ENCODE data around the gene RIMBP2.

Gene RIMBP2

DNA sequence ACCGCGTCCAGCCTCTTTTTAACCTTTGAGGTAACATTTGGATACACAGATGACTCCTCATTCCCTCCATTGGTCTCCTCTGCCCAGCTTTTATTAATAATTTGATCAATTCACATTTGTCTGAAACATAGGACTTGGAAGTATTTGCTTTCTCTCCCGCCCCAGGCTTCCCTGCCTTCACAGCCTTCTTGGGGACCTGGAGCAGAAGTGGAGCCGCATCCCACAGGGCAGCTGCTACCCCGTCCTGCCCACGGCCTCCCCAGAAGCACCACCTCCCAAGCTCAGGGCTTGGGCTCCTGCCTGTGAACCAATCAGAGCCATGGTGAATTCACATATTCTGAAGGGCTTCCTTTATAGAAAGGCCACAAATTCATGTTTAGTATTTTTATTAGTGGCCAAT lies 280.8 kb downstream of the RIMBP2 start:
- no peak for DNase-seq

DNA sequence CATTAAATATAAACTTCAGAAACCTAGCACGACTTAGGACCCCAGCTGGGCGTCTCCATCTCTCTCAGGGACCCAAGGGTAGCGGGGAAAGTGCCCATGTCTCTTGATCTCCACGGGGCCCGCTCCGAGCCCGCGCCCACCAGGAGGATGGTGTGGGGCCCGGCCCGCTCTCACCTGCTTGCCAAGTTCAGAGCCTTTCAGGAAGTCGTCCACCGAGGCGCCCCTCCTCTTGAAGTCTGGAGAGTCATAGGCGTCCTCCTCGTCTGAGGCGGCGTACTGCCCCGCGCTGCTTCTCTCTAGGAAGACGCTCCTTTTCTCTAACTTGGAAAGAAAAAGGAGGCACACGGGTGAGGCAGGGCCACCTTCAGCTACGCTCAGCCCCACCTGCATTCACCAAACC lies 281.5 kb downstream of the RIMBP2 start:
- DNase-seq = no peak

DNA sequence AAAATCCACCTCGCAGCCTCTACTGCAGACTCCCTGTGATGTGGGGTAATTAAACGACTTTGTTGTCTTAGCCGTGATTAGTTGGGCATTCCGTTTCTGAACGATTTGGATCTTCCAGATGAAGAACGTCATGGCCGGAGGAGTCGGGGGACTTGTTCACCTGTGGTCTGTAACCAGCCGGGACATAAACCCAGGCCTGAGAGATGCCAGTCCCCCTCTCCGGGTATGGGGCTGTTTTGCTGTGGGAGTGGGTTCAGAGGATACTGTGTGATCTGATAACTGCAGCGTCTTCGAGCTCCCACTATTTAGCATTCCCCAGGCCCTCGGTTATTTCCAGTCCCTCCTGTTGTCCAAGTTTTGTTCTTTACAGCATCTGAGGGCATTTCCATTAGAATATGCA lies 282.3 kb downstream of the RIMBP2 start:
- DNase-seq = no peak

DNA sequence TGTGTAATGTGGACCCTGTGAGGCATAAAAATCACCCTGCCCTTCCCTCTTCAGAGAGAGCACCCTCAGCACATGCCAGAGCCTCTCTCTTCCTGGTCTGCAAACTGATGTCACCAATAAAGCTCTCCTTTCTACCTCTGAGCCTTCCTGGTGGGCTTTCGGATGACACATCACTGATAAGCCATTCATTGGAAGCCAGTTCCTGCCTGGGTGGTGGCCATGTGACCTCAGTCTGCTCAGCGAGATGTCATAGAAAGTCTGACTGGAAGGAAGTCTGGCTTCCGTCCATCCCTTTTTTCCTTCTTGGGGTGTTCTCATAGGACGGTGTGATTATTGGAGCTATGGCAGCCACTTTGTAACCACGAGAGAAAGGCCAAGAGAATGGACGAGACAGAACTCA lies 282.7 kb downstream of the RIMBP2 start:
- DNase-seq = no peak

DNA sequence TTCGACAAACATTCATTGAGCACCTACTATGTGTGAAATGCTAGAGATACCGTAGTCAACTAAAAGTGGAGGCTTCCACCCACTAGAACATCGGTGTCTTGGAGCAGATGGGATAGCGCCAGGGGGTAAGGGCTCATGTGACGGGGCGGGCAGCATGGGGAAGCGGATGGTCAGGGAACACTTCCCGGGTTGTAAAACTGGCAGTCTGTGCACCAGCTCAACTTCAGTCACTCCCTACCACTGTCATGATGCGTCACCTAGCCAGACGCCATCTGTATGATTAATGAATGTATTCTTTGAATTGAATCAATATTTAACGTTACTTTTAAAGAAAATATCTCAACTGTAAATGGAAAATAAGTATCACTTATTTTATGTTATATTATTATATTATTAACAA lies 284.9 kb downstream of the RIMBP2 start:
- DNase-seq = no peak

DNA sequence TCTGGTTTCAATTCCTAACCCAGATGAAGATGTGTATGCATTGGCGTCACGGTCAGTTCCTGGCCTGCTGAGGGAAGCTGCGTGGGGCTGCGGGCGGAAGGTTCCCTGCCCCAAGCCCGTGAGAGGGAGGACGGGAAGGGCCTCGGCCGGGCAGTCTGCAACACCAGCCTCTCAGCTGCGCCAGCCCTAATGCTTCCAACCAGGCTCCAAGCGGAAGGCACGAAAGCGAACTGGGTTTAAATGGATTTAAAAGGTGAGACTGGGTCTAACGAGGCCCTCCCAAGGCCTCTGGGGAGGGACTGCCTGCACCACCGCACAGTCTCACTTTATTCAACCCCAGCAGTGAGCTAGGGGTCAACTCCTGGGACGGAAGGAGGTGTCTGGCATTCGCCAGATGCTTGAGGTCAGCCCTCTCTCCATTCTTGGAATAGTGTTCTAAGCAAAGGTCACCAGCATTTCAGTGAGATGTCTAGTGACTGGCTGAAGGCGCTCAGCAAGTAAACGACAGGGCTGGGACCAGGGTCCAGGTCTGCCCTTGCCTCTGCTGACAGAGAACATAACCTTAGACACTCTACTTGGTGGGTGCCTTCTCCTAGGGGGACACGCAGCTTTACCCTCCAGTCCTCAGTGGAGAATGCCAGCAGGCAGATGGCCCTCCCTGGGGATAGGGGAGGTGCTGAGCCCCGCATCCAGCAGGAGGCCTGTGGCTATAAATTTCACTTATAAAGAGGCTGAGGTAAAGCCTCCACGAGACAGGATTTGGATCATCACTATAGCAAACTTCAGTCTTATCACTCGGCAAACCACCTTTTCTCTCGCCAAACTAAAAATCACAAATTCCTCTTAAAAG lies 286.2 kb downstream of the RIMBP2 start:
- no peak for DNase-seq

DNA sequence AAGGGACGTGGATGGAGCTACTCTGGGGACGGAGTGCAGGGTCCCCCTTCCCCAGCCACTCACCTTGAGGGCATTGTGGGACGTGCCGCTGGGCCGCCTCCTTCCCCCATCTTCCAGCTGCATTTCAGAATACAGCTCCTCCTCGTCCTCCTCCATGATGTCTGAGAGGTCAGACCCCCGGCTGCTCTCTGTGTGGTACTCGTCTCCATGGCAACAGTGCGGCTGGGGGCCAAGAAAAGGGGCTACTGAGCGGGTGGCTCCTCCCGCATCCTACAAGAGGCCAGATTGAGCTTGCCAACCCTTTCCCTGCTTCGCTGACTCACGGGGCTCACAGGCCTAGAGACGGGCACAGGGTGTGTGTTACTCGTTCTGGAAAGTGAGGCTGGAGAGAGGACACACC lies 288.0 kb downstream of the RIMBP2 start:
- DNase-seq = no peak

DNA sequence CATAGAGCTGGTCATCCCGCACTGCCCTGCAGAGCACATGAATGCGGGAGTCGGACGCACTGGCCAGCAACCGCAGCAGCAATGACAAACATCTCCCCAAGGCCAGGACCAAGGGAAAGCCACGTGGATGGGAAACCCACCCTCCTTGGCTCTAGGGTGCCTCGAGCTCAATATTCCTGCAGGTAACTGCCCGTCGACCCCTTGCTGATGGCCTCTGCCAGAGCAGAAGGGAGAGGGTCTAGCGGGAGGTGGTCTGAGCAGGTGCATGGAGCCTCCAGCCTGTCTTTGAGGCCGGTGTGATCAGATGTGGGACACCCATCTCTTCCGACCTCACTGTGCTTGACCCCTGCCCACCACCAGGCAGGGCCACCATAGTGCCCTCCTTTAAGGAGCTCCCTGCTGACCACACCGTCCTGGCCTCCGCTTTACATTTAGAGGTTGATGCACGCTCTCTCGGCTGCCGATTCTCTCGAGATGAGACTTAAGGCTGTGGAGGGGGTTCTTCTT lies 288.7 kb downstream of the RIMBP2 start:
- no peak for DNase-seq

DNA sequence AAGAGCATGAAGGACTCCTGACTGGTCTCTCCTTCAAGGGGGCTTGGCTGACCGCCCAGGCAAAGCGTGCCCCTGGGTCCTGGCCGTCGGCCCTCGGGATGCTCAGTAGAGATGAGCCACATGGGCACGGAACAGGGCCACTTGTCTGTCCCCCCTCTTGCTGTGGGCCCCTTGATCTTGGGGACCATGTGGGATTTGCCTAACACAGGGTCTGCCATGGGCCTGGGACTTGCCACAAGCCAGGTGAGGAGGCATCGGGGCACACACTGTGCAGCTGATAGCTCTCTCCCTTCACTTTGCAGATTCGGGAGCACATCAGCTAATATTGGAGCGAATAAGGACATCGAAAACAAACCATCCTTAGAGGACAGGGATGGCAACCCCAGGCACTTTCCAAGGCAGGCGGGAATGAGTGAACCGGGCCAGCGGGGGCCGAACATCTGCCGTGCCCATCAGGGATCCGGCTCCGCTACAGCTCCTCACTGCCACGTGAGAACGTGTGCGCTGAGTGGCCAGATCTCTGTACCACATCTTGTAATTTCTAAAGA lies 290.3 kb downstream of the RIMBP2 start:
- no peak for DNase-seq

DNA sequence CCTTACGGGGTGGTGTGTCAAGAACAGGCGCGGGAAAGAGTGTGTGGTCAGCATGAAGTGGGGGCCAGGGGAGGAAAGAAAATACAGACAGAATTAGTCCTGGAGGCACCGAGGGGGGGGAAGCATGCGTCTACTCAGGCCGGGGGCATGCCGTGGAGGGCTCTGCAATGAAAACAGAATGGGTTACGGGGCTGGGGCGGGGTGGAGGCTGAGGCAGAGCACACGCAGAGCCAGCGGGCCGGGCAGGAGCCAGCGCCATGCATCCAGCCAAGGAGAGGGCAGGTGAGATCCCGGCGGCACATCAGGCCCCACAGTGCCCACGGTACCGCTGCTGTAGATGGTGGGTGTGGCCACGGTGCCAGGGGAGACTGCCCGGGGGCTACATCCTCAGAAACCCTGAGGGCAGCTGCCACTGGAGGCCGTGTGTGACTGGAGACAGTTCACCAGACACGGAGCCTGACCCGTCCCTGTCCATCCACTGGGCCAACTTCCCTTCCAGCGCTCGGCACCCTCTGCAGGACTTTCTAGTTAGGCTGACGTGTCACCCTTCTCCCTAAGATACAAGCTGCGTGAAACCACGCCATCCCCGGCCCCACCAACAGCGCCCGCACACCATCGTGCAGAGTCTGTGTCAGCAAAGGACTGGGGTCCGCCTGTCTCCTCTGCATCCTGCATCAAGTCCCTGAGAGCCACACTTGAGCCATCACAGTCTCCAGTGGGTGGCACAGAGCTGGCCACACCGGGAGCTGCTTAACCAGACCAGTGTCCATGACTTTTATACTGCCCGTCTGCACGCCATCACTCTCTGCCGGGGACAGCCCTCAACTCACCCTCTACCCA lies 291.0 kb downstream of the RIMBP2 start:
- no peak for DNase-seq

DNA sequence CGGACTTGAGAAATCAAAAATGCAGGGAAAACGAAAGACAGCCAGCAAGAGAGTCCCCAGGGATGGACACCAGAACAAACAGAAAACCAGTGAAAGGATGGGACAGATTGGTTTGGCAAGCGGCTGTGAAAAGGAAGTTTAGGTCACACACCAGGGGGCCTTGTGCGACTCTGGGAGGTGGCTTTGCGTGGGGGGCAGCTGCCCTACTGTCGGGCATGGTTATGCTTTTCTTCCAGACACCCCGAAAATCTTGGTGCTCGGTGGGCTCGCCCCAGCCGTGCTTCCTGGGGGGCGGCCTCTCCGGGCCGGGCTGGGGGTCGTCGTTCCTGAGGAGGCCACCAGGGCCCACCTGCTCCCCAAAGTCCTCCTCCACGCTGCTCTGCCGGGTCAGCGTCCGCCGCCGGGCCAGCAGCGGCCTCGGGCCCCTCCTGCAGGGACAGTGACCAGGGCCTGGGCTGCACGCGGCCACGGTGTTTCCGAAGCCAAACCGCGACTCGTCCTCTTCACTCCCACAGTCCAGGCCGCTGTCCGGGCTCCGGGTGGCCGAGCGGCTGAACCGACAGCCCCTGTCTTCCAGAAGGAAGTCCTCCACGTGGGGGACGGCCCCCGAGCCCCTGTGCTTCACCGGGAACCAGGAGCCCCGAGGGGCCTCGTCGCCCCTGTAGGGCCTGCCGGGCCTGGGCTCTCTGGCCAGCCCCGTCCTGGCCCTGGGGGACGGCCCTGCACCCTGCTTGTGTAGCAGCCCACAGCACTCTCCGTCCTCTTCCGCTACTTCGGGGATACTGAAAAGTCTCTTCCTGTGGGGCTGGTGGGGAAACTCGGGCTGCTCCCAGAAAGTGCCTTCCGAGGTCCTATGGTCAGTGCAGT lies 291.9 kb downstream of the RIMBP2 start:
- DNase-seq = no peak

DNA sequence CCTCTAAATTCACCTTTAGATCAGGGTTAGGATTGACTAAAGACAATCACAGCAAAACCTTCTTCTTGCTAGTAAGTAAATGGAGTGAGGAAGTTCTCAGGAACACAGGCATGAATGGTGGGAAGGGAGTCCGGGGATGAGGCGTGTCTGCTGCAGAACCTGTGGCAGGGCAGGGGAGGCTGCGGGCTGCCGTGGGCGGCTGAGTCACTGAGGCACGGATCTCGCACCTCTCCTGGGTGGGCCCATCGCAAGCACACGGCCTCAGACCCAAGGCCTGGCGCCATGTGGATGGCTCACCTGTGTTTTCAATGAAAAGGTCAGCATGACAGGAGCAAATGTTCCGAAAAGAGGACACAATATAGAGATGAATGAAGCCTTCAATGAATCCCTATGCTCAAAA lies 293.0 kb downstream of the RIMBP2 start:
- DNase-seq = no peak

DNA sequence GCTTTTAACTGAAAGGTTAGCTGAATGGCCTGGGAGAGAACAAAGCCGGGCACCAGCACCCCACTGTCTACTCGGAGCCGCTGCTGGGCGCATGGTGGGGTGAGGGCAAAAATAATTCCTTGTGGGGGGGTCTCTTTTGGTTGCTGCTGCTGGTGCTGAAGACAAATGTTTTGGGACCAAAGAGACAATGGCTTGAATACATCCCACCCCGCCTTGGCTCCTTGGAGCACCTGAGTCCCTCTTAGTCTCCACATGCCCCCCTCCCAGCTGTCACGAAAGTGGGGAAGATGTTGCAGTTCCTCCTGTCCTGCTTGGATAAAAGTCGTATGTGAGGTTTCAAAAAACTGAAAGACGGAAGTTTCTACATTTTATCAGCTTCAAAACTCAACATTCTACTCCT lies 293.4 kb downstream of the RIMBP2 start:
- DNase-seq = no peak

DNA sequence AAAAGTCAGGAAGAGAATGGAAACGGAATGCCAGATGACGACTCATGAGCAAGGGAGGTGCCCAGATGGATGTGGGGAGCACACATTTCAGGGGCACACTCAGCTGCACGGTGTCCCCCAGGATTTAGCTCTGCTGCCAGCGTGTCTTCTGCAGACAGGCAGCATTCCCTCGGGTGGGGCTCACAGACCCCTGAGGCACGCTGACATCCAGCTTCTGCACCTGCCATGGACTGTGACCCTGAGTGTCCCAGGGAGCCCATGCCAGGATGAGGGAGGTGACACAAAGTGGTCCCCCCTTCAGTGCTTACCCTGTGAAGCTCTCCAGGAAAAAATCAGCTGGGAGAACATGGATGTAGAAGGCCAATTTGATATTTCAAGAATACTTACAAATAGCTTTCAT lies 294.2 kb downstream of the RIMBP2 start:
- DNase-seq = no peak

DNA sequence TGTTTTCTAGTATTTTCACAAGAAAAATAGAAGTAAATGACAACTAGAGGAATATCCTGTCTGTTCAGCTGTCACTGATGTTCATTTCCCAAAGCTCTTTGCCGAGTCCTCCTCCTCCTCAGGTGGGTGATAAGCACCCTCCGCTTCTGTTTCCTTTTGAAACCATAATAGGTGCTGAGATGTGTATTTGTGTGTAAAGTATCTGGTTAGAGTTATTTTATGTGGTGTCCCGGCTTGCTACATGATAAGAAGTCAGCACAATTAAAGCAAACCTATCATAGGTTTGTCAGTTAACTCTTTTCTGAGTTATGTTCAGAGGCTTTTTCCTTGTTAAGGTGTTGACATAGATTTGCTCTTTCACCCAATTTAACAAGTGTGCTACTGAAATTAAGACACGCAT lies 296.0 kb downstream of the RIMBP2 start:
- DNase-seq = no peak

DNA sequence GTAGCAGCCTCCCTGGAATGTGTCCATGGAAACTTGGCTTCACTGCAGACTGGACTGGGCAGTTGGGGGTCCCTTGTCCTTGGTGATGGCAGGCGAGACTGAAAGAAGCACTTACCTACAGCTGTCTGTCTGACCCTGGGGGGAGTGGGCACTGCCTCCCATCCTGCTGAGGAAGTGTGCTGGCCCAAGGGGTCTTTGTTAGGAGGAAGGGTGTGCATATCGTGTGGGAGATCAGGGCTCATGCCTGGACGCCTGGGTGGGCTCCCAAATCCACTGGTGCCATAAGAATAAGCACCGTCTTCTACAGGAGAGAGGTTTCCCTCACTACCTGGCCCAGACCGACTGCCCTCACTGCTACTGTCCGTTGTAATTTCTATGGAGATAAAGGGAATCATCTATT lies 297.0 kb downstream of the RIMBP2 start:
- DNase-seq = no peak

DNA sequence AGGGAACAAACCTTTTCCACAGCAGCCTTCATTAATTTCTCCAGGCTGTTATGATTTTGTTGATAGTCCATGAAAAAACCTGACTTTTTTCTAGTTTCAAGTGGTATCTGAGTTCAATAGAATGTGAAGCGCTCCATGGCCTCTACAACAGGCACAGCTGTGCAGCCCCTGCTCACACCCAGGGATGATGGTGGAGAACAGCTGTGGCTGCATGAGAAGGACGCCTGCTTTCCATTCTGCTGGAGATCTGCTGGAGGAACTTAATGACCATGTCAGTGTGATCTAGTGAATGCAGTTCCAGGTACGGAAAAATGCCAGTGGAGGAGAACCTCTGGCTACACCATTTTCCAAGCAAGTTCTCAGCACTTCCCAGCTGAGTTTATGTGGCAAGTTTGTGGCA lies 297.8 kb downstream of the RIMBP2 start:
- DNase-seq = no peak

DNA sequence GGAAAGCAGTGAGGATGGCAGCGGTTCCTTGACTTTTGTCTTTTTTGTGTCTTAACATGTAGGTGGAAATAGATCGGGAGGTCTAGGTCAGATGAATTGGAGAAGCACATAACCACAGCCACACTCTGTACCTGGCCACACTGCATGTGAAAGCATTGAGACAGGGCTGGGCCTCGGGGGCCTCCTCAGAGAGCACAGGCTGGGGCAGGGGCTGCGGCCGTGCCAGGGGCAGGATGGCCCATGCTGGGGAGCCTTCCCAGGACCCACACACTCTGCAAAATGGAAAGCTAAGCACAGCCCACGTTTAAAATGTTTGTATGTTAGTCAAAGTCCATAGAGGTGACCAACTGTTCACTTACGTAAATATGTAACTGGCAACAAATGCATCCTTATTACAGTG lies 301.7 kb downstream of the RIMBP2 start:
- no peak for DNase-seq

DNA sequence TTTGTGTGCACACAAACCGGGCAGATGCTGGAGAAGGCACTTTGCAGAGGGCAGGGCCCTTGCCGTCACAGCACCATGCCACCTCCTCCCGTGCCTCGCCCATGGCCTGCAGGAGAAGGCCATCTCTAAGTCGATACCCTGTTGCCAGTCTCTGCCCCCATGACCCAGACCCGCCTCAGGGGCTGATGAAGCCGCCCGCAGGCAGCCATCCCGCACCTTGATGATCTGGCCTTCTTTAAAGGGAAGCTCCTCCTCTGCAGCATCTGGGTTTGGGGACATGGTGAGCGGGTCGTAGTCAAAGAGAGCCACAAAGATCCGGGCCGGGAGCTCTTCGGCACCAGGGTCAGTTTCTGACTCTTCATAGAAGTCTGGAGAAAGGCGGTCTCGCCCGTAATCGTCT lies 302.2 kb downstream of the RIMBP2 start:
- DNase-seq = no peak

DNA sequence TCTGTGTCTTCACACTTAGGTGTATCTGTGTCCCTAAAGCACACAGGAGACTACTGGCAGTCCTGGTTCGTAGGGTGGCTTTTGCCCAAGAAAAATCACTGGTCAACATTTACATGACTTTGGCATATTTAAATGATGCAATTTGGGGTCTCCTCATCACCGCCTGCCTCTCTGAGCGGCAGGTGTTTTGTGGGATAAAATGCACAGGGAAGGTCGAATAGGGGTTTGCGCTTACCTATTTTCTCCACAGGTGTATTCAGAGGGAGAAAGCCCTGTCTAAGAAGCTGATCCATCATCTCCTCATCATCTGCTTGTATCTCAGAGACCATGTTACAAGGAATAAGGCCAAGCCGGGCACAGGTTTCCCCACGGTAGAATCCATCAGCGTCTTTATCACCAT lies 303.7 kb downstream of the RIMBP2 start:
- no peak for DNase-seq

DNA sequence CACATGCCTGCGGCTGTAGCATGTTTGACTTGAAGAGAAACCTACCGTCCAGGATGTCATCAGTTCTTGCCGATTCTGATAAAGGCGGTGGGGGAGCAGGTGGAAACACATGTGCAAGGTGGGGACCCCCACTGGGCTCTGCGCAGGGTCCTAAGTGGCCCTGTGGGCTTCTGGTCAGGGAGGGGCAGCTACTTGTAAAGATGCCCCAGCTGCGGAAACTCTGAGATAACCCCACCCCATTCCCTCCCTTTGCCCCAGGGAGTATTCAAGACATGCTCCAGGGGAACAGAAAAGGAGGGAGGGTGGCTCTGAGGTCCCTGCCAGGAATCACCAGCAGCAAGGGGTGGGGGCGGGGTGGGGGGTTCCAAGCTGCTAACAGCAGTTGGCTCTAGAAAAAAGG lies 310.8 kb downstream of the RIMBP2 start:
- no peak for DNase-seq

DNA sequence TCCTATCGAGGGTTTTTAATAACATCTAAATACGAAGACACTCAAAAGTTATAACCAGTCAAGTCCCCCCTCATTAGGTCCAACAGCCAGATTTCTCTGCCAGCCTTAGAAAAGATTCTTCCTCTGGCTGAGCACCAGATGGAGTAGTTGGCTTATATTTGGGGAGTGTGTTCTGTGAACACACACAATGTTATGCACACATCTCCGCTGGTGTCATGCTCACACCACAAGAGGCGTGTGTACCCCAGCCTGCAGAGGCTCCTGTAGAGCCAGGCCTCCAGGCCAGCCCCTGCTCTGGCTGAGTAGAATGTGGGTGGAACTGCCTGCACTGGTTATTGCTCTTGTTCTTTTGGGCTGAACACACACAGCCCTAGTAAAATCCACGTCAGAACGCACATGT lies 314.4 kb downstream of the RIMBP2 start:
- no peak for DNase-seq

Data from activated CD4-positive, alpha-beta T cell treated with anti-CD3 and anti-CD28 coated beads, Interleukin-2, amount 50 U/mL, for 1 hour (primary cell).